ENCODE results near the gene TRIM65. TPM values are rescaled to one million over a fixed set of nuclear protein-coding genes. Genes with fewer than 3 reads are reported as not detected.

The TRIM65 gene
- total and polyA plus RNA-seq, 2 experiments from 2014 or later: 13.8 to 54.0 TPM

DNA sequence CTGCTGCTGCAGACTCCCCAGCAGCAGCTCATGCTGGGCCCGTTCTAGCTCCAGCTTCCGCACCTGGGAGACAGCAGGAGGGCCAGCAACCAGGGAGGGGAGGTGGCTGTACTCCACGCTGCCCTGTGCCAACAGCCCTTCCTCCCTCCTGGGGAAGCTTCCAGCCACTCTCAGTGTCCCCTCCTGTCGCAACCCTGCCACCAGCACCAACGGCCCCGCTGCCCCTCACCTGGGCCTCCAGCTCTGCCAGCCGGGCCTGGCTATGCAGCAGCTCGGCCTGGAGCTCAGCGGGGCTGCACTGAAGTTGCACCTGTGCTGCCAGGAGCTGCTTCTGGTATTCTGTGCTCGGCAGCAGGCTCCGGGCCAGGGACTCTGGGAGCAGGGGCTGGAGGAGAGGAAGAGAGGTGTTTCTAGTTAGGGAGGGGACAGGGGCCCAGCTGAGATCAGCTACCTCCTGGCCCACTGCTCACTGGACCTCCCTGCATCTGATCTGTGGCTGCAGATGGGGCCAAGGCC, 23.4 kb upstream of the TRIM65 start (continued):
- TF ChIP-seq, protein P1, sequence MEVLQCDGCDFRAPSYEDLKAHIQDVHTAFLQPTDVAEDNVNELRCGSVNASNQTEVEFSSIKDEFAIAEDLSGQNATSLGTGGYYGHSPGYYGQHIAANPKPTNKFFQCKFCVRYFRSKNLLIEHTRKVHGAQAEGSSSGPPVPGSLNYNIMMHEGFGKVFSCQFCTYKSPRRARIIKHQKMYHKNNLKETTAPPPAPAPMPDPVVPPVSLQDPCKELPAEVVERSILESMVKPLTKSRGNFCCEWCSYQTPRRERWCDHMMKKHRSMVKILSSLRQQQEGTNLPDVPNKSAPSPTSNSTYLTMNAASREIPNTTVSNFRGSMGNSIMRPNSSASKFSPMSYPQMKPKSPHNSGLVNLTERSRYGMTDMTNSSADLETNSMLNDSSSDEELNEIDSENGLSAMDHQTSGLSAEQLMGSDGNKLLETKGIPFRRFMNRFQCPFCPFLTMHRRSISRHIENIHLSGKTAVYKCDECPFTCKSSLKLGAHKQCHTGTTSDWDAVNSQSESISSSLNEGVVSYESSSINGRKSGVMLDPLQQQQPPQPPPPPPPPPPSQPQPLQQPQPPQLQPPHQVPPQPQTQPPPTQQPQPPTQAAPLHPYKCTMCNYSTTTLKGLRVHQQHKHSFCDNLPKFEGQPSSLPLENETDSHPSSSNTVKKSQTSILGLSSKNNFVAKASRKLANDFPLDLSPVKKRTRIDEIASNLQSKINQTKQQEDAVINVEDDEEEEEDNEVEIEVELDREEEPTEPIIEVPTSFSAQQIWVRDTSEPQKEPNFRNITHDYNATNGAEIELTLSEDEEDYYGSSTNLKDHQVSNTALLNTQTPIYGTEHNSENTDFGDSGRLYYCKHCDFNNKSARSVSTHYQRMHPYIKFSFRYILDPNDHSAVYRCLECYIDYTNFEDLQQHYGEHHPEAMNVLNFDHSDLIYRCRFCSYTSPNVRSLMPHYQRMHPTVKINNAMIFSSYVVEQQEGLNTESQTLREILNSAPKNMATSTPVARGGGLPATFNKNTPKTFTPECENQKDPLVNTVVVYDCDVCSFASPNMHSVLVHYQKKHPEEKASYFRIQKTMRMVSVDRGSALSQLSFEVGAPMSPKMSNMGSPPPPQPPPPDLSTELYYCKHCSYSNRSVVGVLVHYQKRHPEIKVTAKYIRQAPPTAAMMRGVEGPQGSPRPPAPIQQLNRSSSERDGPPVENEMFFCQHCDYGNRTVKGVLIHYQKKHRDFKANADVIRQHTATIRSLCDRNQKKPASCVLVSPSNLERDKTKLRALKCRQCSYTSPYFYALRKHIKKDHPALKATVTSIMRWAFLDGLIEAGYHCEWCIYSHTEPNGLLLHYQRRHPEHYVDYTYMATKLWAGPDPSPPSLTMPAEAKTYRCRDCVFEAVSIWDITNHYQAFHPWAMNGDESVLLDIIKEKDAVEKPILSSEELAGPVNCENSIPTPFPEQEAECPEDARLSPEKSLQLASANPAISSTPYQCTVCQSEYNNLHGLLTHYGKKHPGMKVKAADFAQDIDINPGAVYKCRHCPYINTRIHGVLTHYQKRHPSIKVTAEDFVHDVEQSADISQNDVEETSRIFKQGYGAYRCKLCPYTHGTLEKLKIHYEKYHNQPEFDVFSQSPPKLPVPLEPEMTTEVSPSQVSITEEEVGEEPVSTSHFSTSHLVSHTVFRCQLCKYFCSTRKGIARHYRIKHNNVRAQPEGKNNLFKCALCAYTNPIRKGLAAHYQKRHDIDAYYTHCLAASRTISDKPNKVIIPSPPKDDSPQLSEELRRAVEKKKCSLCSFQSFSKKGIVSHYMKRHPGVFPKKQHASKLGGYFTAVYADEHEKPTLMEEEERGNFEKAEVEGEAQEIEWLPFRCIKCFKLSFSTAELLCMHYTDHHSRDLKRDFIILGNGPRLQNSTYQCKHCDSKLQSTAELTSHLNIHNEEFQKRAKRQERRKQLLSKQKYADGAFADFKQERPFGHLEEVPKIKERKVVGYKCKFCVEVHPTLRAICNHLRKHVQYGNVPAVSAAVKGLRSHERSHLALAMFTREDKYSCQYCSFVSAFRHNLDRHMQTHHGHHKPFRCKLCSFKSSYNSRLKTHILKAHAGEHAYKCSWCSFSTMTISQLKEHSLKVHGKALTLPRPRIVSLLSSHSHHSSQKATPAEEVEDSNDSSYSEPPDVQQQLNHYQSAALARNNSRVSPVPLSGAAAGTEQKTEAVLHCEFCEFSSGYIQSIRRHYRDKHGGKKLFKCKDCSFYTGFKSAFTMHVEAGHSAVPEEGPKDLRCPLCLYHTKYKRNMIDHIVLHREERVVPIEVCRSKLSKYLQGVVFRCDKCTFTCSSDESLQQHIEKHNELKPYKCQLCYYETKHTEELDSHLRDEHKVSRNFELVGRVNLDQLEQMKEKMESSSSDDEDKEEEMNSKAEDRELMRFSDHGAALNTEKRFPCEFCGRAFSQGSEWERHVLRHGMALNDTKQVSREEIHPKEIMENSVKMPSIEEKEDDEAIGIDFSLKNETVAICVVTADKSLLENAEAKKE (CRISPR knock-in tag; IDR thresholded peaks at IDR 0.05): no peak

DNA sequence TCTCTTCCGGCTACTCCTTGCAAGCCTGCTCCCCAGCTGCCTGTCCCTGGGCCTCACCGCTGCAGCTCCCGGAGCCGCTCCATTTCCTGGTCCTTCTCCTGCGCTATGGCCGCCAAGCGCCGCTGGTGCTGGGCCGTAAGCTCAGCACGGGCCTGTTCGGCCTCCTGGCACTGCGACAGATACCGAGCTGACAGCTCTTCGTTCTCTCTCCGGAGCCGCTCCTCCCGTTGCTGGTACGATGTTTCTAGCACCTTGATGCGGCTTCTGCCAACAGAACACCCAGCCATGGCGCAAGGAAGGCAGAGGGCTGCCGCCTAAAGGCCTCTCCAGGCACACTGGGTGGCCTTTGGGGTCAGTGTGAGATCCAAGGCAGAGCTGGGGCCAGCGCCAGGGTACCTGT, 22.9 kb upstream of the TRIM65 start:
- H3K4me3 Mint-ChIP-seq: no peak overlapping the region
- no peak for ATAC-seq
- no peak for TF ChIP-seq NANOG (IDR thresholded peaks at IDR 0.05; ENCODE audit: borderline replicate concordance)
- TF ChIP-seq ZNF331 (CRISPR knock-in tag; IDR thresholded peaks at IDR 0.05; ENCODE audit: low read depth): no peak
- TF ChIP-seq EZH2phosphoT487 (IDR thresholded peaks at IDR 0.05; ENCODE audit: unreplicated experiment): no peak
- TF ChIP-seq, protein P2, sequence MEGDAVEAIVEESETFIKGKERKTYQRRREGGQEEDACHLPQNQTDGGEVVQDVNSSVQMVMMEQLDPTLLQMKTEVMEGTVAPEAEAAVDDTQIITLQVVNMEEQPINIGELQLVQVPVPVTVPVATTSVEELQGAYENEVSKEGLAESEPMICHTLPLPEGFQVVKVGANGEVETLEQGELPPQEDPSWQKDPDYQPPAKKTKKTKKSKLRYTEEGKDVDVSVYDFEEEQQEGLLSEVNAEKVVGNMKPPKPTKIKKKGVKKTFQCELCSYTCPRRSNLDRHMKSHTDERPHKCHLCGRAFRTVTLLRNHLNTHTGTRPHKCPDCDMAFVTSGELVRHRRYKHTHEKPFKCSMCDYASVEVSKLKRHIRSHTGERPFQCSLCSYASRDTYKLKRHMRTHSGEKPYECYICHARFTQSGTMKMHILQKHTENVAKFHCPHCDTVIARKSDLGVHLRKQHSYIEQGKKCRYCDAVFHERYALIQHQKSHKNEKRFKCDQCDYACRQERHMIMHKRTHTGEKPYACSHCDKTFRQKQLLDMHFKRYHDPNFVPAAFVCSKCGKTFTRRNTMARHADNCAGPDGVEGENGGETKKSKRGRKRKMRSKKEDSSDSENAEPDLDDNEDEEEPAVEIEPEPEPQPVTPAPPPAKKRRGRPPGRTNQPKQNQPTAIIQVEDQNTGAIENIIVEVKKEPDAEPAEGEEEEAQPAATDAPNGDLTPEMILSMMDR (conservative IDR thresholded peaks at IDR 0.05; ENCODE audit: low read depth in 2 of 2): no peak
- TF ChIP-seq, protein P1 (CRISPR knock-in tag; IDR thresholded peaks at IDR 0.05): no peak
- TF ChIP-seq CREB1 (CRISPR knock-in tag; IDR thresholded peaks at IDR 0.05; ENCODE audit: low read depth): no peak
- TF ChIP-seq ZNF114 (CRISPR knock-in tag; IDR thresholded peaks at IDR 0.05): no peak
- no peak for TF ChIP-seq EZH2 (IDR thresholded peaks at IDR 0.05; ENCODE audit: low read depth, unreplicated experiment)

More for the DNA sequence above, 22.9 kb upstream of the TRIM65 start:
- H3K79me2 ChIP-seq (replicated peaks; ENCODE audit: insufficient read depth): no peaks in the 10 kb centered on the region
- H2AFZ ChIP-seq: no peak overlapping the region
- DNase-seq (ENCODE audit: low spot score): no peak
- no peak overlapping the region for H3K4me2 ChIP-seq
- H3F3A ChIP-seq (replicated peaks; ENCODE audit: low read depth): no peaks in the 10 kb centered on the region
- no peaks in the 10 kb centered on the region; the same call in 1 of the 2 replicates for H3K4me1 ChIP-seq (ENCODE audit: insufficient read depth)
- no peak overlapping the region for H3K4me3 ChIP-seq
- no peaks in the 10 kb centered on the region for H4K20me1 ChIP-seq (replicated peaks; ENCODE audit: insufficient read depth)
- no peaks in the 10 kb centered on the region for H3K9me2 ChIP-seq (ENCODE audit: insufficient read depth)
- no peak overlapping the region for H3K27ac ChIP-seq (ENCODE audit: low read depth)
- H3K9me3 Mint-ChIP-seq: no peaks in the 10 kb centered on the region
- H3K36me3 Mint-ChIP-seq (ENCODE audit: low read depth): peaks cover 7% of the 10 kb centered on the region
- H3K4me1 Mint-ChIP-seq: no peaks in the 10 kb centered on the region
- no peaks in the 10 kb centered on the region for H3K36me3 ChIP-seq (ENCODE audit: insufficient read depth)
- H3K27ac Mint-ChIP-seq: no peak overlapping the region; the same call in 1 of the 2 replicates
- H3K27me3 Mint-ChIP-seq (ENCODE audit: insufficient read depth, low read depth, poor library complexity): peaks cover 13% of the 10 kb centered on the region
- no peaks in the 10 kb centered on the region for H3K27me3 ChIP-seq (ENCODE audit: insufficient read depth)
